Body of pancreas (tissue), 4 donors: Measurements from ENCODE around the gene GRIK1.

Experiments used
- CTCF ChIP-seq, 7 experiments: fragments of 450-650 bp in 4 of 7; fragments of 200-600 bp in 3 of 7; sonication (generic) in 3 of 7; IDR thresholded peaks; one replicate each; pipeline ENCODE4 v1.5.1; 2016 to 2019; ENCODE audit warnings: antibody characterized with exemption in 7 of 7
- POLR2A ChIP-seq, 3 donors: fragments of 450-650 bp; IDR thresholded peaks; one replicate each; pipeline ENCODE4 v1.6.1; 2016; ENCODE audit warnings: antibody characterized with exemption in 3 of 3, mild to moderate bottlenecking in 2 of 3

GRCh38 chr21:29509121-29509520 is 430.7 kb downstream of the GRIK1 start:
- TF ChIP-seq CTCF (IDR thresholded peaks at IDR 0.05) (no peak), POLR2A (IDR thresholded peaks at IDR 0.05) (no peak)
